HG03175 (cell line): Measurements from ENCODE around the gene RPIA.

Source experiments
- ATAC-seq: cut with Tn5 transposase; IDR thresholded peaks from one replicate; pipeline ENCODE4 v1.9.1; 2021; ENCODE audit warnings: mild to moderate bottlenecking, moderate library complexity; ENCODE audit not compliant: unreplicated experiment

The RPIA gene

DNA sequence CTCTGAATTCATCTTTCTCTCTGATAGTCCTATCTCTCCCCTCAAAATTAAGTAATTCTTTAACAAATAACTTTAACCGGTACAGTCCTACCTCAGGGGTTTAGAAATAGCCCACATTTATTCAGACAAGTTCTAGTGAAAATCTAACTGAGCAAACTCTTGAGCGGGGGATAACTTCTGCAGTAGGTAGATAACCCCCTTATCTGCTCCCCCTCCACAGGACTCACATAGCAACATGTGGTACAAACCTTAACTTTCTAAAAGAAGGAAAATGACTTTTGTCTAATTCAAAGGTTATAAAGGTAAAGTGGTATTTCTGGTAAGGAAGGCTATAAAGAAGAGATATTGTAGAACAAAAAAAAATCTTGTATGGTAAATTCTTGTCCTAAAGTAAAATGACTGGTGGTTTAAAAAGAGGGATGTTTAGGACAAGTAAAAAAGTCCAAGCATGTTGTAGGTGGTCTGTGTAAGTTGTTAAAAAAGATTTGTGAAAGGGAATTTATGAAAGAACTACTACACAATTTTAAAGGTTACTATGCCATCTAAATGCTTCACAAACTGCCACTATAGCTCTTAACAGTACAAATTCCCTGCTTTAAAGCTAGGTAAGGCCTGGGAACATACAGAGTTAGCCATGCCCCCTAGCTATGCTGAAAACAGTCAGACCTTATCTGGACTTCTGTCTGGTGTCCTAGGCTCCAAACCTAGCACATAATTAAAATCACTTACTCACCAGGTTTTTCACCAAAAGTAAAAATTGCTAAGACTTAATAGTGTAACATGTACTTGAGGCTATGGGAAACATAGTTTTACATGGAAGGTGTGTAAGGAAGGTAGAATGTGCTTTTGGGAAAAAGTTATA is 8.1 kb upstream of the RPIA start:
- ATAC-seq: no peak

DNA sequence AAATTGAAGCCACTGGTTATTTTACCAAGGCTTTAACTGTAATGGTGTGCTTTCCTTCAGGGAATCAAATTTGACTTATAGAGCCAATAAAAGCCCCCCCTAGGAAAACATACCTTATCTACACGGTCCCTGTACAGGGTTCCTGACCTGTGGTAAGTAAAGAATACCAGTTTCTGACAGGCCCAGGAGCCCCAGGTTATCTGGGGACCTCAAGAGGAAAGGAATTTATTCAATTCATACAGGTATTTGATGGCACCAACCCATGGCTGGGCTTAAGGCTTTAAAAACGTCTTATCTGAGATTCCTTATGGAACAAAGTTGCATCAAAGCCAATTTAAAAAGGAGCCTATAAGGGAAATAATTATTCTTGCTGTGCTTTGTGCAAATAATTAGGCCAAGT is 7.0 kb upstream of the RPIA start:
- ATAC-seq: no peak

DNA sequence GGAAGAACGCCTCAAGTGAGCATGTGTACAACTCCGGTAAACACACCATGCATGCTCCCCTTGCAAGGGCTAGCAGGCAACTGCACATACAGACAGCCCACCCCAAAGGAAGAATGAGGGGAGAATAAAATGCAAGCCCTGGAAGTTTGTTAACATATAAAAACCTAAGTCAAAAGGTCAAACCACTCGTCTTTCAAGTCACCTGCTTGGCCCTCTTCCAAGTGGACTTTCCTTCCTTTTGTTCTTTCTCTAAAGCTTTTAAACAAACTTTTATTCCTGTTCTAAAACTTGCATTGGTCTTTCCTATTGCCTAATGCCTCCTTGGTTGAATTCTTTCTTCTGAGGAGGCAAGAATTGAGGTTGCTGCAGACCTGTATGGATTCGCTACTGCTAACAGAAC is 5.2 kb upstream of the RPIA start:
- no peak for ATAC-seq

DNA sequence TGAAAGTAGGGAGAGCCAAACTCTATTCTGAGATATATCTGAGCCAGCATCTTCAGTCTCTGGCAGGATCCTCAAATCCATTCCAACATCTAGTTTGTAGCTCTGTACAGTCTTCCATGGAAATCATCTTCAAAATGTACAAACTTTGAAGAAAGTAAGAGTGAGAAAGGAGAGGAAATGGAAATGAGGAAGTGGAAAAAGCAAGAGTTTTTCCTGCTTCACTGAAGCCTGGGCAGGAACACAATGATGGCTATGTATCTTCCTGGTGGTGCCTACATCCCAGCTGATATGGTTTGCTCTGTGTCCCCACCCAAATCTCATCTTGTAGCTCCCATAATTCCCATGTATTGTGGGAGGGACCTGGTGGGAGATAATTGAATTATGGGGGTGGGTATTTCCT is 4.1 kb upstream of the RPIA start:
- no peak for ATAC-seq

DNA sequence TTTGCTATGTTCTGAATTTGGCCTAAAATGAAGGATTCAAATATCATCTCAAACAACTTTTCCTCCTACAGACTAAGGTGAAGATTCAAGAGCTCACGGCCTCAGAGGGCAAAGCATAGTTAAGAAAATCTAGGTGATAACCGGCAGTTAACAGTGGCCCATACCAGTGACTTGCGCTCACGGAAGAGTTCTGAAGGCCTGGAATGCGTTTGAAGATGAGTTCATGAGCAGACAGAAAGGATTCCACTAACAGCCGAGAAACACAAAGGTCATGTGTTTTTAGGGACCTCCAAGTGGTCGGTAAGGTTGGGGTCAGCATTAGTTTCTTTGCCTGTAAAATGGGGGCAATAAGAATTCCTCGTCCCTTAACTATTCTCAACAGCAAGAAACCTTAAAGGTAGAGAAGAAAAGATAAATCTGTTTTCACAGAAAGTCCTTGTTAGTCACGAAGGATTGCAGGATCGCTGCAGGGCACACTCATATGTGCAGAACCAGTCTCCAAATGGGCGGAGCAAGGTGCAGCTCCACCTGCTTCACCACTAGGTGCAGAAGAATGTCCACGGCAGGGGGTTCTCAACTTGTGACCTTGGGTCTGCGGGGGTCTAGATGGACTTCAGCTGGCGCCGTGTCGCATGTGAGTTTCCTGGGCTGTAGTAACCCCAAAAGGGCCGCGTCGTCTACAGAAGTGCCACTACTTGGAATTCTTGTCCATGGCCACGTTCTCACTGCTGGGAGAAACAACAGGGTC is 708 bp upstream of the RPIA start:
- ATAC-seq: peak; percentile 26

DNA sequence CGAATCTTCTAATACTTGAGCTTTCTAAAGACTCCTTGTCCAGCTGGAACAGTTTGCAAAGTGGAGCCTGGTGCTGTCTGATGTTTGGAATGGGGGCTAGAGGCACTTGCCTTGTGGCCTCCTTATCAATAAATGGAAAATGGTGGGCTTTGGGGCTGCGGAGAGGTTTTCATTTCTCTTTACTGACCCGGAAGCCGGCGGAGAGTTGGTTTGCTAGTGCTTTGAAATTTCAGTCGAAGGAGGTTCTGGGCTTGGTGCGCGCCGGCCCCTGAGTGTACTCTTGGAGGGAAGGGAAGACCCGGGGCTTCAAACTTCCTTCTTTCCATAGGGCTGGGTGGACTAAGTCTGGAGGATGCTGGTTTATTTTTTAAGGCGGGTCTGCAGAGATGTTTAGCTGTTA is 714 bp downstream of the RPIA start:
- ATAC-seq: peak; percentile 20

DNA sequence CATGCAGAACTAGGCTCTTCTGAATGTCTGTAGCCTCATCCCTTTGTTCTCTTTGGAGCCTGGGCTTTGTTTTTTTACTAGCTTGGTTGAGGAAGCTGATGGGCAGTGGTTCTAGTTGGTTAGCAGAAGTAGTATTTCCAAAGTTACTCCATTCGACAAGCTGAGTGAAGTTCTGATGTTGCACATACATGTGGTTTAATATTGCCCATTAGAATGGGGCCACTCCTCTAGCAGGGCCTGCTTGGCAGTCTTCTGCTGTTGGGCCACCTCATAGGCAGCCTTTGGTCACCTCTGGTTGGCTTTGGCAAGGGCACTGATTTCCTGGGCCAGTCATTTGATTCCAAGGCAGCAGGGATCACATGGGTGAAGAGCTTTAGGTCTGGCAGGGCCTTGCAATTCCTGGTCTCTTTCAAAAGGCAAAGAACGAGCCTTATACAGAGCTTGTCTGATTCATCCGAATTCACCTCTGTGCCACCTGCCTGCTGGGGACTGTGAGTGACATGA is 2.5 kb downstream of the RPIA start:
- ATAC-seq: no peak

DNA sequence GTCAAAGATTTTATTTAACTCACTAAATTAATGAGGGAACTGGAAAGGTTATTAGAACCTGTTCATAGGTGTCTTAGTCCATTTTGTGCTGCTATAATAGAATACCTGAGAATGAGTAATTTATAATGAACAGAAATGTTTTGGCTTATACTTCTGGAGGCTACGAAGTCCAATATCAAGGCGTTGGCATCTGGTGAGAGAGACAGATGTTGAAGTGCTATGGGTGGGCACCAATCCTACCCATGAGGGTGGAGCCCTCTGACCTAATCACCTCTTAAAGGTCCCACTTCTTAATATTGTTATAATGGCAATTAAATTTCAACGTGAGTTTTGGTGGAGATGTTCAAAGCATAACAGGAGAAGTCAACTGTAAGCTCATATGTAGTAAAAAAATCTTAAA is 5.1 kb downstream of the RPIA start:
- ATAC-seq: no peak

DNA sequence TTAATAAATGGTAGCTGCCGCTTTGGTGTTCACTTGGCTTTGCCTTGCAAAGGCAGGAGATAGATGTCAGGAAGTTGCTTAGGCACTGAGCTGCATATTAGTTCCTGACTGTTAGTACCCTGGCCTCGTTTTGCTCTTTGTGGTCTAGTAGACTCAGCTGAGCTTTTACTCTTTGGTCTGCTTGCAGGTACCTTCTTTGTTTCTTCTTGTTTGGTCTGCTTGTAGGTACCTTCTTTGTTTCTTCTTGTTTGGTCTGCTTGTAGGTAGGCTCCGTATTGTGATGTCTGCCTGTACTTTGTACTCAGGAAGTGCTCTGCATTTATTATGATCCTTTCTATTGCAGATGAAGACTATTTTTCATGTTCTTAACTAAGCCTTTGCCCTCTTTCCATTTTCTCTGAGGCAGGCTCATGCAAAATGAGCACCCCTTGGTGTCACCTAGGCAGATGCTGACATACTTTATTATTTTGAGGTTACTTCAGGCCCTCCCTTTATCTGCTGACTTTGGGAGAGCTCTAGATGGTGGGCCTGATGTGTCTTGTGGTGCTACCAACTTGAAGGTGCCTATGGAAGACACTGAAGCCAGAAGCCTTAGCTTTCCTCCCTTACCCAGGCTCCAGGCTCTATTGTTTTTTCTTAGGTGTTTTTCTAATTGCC is 6.0 kb downstream of the RPIA start:
- ATAC-seq: no peak

DNA sequence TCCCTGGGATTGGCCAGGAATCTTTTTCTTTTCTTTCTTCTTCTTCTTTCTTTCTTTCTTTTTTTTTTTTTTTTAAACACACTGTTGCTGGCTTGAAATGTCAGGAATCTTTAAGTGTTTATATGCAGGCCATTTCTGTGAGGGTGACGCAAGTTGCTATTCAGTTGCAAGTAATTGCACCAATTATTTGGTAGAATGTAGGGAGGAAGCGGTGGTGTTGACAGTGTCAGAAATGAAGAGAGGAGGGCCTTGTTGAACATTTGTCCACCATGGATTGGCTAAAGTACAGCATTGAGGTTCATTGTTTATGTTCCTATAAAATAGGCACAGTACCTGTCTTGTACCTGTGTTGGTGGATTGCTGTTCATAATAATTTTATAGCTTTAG is 6.5 kb downstream of the RPIA start:
- no peak for ATAC-seq

DNA sequence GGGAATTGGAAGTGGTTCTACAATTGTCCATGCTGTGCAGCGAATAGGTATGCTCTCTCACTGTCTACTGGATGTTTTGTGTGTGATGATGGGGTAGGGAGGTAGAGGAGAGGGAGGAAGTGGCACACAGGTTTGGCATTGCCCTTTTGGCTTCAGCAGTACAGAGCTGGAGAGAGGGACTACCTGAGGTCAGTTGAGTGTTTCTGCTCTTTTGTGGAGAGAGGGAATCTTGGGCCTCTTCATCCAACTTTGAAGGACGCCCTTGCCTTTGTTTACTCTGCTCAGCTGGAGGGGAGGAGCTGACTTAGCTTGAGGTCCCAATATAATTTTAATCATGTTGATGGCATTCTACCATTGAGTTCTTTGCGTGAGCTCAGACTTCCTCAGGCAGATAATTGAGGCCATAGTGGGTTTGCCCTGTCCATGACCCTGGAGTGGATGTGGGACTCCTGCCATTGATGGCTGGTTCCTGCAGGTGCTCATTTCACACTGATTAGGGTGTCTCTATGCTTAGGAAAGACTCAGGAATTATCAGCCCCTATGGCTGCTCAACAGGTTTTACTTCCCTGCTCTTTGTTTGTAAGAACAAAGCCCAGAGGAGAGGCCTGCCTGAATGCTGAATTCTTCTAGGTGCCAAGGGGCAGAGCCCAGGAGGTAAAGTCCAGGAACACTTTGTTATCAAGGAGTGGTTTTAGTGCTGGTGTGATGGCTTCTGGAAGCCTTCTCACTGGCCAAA is 7.2 kb downstream of the RPIA start:
- ATAC-seq: no peak

DNA sequence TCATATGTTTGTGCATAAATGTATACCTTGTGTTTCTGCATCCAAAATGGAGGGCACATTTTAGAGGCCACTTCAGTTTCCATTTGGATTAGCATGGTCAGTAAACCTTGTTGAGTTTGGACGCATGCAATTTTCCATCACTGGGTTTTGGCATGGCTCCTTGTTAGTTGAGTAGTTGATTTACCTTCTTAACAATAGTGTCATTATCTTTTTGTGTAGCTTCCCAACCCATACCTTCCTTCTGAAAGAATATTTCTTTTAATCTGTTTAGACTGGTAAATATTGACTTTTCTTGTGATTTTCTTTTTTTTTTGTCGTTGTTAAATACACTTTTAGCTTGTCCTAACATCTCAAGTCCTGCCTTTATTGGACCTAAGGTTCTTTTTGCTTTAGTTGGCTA is 15.5 kb downstream of the RPIA start:
- ATAC-seq: no peak

DNA sequence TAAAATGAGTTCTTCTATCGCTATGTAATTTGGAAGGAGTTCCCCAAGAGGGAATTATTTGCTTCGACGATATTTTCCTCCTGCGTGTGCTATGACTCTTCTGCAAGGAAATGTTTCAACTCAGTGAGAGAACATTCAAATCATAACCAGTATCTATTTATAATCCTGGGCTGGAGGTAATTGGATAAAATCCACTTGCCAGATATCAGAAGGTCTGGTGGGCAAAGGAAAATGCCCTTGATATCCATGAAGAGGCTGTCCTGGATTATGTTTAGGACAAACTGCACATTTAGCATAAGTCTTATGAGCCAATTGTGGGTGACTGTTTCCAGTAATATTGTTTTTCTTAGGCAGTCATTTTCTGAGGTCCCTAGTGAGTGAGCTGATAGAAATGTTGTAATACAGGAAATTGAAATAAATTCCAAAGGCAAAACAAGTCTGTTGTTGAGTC is 17.7 kb downstream of the RPIA start:
- no peak for ATAC-seq

DNA sequence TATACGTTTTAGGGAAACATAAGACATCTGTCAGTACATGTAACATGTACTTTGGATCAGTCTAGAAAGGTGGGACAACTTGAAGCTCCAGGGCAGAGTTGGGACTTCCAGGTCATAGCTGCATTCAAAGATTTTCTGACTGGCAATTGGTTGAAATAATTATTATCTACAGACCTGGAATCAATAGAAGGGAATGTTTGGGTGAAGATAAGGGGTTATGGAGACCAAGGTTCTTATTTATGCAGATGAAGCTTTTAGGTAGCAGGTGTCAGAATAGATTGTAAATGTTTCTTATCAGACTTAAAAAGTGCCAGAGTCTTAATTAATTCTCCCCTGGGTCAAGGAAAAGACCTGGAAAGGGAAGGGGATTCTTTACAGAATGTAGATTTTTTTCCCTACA is 19.8 kb downstream of the RPIA start:
- ATAC-seq: no peak

DNA sequence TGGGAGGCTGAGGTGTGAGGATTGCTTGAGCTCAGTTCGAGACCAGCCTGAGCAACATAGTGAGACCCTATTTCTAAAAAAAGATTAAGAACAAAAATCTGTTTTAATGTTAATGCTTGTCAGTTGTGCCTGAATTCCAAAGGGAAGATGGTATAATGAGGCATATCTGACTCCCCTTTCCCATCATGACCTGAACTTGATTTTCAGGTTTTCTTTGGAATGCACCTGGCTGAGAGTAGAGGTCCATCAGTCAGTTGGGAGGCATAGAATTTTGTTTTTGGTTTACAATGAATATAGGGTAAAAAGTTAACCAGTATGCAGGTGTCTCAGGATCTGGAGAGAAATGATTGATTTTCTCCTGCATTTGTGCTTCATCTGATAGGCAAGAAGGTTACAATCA is 20.4 kb downstream of the RPIA start:
- ATAC-seq: no peak

DNA sequence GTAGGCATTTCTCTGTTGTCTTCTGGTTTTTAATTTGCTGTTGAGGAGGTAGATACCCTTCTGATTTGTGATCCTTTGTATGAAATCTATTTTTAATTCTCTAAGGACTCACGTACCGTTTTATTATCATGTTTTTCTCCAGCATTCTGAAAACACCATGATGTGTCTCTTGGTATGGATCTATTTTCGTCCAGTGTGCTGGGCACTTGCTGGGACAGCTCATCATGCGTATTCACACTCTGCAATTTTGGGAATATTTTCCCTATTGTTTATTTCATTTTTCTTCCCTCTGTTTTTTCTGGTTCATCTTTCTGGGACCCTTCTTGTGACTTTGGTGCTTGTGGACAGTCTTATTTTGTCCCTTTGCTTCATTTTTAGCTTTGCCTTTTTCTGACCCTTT is 21.9 kb downstream of the RPIA start:
- ATAC-seq: no peak

DNA sequence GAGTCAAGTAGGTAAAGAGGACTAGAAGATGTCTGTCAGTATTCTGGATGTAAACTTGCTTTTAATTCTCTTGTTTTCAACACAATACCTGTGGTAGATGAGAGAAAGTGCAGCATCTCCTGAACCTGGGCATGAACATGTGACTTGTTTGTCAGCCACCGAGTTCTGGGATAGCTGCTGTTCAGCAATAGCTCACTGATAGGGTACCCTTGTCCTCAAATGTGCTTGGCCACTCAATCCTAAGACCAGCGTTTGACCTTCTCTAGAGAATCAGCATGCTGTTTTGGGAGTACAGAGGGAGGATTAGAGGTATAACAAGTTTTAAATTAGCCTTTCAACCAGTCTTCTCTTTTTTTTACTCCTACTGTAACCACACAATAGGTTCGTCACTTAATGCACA is 23.2 kb downstream of the RPIA start:
- ATAC-seq: no peak

DNA sequence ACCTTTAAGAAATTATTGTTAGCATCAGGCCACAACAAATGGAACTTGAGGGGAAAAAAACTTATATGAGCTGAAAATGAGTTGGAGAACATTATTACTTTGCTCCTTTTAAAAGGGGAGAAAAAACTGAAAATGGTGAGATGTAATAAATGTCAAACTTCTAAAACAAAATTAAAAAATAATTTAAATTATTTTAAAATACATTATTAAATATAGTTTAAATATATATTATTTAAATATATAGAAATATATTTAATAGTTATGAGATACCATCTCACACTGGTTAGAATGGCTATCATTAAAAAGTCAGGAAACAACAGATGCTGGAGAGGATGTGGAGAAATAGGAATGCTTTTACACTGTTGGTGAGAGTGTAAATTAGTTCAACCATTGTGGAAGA is 28.9 kb downstream of the RPIA start:
- ATAC-seq: no peak

DNA sequence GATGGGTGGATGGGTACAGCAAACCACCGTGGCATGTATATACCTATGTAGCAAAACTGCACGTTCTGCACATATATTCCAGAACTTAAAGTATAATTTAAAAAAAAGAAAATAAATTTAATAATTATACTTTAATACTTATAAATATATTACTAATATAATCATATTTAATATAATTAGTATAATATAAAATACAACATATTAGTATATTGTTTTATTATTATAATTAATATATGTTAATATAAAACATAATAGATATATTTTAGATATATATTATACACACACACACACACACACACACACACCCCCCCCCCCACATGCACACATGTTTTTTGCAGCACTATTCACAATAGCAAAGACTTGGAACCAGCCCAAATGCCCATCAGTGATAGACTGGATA is 29.8 kb downstream of the RPIA start:
- ATAC-seq: no peak

DNA sequence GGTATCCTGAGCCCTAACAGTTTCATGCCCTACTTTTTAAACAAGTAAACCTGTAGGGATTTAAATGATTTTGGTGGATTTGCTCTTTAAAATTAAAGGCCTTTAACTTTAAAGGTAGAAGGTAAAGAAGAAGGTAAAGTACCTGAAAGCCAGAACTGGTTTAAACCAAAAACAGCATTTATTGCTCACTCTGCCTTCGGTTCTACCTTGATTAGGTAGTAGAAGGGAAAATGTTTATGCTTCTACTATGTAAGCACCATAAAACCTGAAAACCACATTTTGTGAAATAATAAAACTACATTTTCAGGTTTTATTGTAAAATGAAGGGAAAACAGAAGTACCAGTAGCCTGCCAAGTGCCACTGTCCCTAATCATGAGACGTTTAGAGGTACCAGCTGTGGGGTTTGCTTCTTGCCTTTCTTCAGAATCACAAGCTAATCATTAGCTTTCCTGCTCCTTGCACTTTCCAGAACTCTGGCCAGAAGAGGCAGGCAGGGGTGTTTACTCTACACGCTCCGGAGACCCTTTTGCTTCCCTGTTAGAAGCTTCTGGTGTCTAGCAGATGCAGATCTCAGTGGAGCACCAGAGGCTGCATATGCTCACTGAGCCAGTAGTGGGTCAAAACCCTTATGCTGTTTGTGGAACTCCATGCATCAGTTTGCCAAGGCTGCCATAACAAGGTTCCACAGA is 33.3 kb downstream of the RPIA start:
- ATAC-seq: no peak
